Activated CD4-positive, alpha-beta T cell treated with anti-CD3 and anti-CD28 coated beads, Interleukin-10, Interleukin-2, amounts not matched to agents 100 ng/mL and 50 ng/mL, durations not matched to agents 16 hours and 8 hours (primary cell): ENCODE measurements around the gene IRX5.

Source experiments
- DNase-seq: peaks from one replicate; pipeline ENCODE4 v3.0.0-alpha.2; 2020

Gene IRX5

DNA sequence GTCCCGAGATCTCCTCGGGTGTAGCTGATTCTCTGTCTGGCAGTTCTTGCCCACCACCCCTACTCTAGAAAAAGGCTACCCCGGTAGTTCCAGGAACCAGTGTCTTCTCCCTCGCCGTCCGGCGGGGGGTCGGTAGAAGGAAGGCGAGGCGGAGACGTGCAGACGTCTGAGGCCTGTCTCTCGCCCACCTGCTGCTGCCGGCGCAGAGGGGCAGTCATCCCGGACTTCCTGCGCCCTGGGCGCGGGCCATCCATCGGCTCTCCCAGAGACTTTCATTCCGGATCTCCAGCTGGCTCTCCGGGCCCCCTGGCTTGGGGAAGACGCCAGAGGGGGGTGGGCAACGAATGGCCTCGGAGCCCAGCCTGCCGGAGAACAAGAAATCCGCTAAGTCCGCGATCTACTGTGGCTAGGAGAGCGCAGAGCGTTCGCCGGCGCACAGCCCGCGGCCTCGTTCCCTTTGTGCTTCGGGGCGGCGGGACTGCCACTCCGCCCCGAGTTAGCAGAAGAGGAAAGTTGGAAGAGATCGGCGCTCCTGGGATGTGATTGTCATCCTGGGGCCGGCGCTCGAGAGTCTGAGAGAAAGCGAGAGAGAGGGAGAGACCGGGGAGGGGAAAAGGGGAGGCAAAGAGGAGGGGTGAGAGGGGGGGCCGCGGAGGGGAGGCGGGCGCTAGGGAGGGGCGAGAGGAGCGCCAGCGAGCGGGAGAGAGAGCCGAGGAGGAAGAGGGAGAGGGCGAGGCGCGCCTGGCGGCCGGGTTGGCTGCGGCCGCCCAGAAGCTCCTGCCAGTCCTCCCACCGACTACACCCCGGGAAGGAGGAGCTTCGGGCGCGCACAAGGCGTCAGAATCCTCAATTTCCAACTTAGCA is at the start of gene IRX5:
TSS of gene IRX5 (plus strand) at position 861 of the 864 bp plus-strand sequence. CDS start 334 bp downstream, outside the sequence.
- DNase-seq = peak; percentile 76

DNA sequence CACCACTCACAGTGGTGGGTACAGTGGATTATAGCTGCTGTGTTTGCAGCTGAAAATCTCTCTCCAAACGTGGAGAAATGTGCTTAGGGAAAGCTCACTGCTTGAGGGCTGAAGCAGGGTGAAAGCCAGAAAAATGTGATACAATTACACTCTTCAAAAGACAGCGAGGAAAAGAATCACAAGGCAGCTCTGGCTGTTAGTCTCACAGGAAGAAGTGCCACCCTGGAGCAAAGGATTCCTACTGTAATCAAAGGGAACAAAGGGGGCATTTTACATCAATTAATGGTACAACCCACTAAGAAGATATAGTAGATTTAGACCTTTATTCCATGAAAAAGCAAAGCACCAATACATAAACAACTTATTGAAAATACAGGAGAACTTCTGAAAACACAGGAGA is 48.1 kb upstream of the IRX5 start:
- no peak for DNase-seq

DNA sequence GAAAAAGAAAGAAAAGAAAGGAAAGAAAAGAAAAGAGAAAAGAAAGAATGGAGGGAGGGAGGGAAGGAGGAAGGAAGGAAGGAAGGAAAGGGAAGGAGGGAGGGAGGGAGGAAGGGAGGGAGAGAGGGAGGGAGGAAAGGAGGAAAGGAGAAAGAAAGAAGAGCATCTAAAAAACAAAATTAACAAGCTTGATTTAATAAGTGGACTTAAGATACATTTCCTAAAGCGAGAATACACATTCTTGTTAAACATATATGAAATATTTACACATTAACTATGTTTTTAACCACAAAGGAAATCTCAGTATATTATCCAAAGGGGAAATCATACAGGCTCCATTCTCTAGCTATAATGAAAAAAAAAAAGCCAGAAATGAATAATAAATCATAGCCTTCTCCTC is 47.3 kb upstream of the IRX5 start:
- DNase-seq = no peak

DNA sequence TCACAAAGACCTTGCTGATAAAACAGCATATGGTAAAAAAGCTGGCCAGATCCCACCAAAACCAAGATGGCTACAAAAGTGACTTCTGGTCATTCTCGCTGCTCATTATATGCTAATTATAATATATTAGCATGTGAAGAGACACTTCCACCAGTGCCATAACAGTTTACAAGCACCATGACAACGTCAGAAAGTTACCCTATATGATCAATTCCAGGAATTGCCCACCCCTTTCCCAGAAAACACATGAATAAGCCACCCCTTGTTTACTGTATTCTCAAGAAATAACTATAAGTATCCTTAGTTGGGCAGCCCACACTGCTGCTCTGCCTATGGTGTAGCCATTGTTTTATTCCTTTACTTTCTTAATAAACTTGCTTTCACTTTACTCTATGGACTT is 44.6 kb upstream of the IRX5 start:
- DNase-seq = no peak

DNA sequence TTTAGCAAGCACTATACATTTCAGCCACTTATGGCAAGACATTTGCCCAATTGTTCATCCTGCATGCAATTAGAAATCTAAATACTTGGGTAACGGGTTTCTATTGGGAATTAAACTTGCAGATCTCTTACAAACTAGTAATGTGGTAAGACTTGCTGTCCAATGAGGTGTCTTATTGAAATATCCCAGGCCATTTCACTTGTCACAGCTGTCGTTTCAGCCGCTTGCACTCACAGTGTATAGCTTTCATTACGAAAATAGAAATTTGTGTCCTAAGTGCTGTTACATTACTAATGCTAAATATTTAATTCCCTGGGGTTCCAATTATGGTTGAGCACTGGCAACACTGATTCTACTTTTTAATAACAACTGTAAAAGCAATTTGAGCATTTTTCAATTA is 40.3 kb upstream of the IRX5 start:
- no peak for DNase-seq

DNA sequence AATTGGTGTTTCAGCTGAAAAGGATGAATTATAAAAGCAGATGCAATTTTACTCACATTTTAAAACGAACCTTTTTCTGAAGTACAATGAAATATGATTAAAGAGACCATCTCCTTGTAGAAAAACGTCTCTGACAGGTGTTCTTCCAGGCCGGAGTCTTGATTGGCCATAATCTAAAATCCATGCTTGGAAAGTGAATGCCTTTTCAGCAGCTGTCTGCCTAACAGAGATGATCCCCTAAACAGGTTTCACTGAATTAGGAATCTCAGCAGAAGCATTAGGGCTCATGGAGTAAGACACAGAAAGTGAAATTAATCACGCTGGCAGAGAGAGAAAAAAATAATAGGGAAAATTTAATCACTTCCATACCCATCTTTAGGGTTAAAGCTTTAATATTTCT is 39.3 kb upstream of the IRX5 start:
- DNase-seq = no peak

DNA sequence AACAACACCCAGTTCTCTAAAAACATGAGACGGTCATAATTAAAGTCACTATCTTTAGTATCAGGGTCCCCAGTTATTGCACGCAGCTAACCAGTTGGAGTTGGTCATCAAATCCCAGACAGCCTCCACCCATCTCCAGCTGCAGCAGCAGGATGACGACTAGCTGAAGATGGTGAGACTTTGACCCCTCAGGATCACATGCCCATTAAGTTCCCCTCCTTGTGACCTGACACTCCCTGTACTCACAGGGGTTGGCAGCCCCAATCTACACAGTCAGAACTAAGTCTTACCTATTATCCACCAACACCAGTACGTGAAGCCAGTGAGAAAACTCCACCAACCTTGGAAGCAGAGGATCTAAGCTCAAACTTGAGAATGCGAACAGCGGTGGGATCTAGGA is 37.7 kb upstream of the IRX5 start:
- no peak for DNase-seq

DNA sequence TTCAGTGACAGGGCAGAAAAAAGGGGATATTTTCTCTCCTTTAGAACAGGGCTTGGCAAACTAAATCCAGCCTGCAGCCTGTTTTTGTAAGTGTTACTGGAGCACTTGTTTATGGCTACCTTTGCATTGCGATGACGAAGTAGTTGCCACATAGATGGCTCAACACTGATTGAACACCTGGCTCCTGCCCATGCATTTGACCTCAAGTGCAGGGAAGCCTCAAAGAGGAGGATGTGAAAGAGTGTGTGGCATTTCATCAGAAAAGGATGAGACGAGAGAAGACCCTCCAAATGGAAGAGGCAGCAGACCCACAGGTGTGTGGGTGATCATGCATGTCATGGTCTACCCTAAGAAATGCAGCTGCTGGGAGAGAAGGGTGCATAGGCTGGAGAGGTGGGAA is 32.7 kb upstream of the IRX5 start:
- no peak for DNase-seq

DNA sequence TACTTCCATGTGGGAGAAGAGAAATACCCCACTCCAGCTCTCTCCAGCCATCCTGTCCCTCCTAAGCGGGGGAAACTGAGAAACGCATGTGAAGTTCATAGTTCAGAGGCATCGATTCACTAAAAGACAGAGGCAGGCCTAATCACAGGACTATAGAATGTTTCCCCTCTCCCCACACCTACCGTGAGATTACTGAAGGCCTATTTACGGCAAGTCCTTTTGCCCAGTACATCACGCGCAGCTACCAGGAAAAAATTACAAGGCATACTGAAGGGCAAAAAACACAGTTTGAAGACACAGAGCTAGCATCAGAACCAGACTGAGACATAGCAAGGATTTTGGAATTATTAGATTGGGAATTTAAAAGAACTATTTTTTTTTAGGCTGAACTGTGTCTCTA is 29.1 kb upstream of the IRX5 start:
- no peak for DNase-seq

DNA sequence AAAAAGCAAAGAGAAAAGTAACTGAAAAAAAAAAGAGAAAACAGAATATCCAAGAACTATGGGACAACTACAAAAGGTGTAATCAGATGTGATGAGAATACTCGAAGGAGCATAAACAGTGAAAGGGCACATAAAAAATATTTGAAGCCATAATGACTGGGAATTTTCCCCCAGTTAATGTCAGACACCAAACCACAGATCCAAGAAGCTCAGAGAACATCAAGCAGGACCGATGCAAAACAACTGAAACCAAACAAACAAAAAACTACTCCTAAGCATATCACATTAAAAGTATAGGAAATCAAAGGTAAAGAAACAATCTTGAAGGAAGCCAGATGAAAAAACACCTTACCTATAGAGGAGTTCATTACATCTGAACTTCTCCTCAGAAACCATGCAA is 27.6 kb upstream of the IRX5 start:
- DNase-seq = no peak

DNA sequence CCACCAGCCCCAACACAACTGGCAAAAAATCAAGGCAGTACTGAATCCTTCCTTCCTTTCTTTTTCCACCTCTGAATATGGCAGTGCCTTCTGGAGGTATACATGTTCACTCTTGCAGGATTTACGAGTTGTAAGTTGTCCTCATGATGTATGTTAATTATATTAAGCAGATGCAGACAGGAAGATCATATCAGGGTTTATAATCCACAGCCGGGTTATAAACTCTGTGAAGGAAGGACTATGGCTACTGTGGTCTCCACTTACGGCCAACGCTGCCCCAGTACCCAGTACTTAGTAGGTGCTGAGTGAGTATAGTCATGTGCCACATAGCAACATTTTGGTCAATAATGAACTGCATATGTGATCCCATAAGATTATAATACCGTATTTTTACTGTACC is 19.6 kb upstream of the IRX5 start:
- DNase-seq = no peak

DNA sequence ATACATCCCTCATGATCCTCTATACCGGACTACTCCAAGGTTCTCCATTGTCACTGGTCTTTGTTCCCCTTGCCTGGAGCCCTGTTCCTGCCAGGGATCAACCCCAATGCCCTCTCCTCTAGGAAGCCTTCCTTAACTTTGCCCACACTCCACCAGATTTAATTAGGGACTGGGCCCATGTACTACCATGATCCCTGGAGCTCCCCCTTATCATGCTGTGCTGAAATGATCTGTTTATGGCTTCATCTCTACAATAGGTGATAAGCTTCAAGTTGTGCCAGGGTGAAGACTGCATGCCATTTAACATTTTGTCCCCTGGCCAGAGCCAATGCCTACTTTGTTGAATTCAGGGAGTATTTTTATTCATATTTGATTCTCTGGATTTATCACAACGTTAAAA is 17.9 kb upstream of the IRX5 start:
- no peak for DNase-seq

DNA sequence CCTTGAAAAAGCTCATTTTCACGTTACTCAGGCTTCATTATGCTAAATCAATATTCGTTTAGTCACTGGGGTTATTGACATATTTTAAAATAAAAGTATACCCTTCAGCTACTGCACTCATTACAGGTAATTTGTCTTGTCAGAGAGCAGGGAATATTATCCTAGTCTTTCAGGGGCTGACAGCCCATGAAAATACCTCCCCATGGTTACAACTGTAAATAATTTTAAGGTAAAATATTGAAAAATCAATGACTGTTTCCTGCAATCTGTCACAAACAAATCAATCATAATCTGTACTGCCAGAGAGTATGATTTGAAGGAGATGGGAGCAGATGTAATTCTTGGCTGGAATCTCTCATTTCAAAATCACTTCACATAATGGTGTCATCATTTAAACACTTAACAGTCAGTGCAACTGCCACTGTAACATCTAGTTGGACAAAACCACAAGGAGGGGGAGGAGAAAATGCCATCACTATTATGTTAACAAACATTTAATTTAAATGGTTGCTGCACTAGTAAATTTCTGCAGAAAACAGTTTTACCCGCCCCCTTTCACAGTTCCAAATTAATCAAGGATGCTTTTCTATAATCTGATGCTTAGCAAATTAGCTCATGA is 9.3 kb upstream of the IRX5 start:
- DNase-seq = no peak

DNA sequence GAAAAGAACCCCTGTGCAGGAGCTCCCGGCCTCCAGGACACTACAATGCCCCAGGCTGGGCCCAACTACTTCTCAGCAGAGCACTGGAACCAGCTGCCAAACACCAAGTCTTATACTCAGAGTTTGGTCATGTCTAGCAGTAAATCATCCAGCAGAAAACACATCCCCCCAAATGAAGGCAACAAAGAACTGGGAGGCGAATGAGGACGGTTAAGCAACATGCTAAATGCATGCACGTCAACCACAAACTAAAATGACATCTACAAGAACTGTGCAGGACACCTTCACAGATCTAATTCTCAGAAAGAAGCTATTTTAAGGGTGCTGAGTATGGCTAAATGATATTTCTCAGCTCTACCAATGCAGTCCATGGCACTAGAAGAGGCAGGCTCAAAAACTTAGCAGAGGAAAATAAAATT is 7.6 kb upstream of the IRX5 start:
- DNase-seq = no peak

DNA sequence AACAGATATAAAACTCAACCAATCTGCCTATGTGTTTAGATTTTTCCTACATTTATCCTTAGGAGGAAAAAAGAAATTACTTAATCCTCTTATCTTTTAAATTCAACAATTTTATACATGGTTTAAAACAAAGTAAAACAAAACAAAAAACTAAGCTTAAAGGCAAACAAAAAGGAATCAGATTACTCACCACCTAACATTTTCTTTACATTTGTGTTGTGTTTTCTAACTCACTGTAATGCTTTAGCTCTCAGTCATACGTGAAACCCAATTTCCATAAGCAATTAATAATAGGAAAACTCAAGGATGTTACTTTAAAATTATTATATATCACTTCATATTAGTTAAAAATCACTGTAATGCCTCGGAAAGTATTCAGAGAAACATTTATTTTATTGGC is 6.7 kb upstream of the IRX5 start:
- no peak for DNase-seq

DNA sequence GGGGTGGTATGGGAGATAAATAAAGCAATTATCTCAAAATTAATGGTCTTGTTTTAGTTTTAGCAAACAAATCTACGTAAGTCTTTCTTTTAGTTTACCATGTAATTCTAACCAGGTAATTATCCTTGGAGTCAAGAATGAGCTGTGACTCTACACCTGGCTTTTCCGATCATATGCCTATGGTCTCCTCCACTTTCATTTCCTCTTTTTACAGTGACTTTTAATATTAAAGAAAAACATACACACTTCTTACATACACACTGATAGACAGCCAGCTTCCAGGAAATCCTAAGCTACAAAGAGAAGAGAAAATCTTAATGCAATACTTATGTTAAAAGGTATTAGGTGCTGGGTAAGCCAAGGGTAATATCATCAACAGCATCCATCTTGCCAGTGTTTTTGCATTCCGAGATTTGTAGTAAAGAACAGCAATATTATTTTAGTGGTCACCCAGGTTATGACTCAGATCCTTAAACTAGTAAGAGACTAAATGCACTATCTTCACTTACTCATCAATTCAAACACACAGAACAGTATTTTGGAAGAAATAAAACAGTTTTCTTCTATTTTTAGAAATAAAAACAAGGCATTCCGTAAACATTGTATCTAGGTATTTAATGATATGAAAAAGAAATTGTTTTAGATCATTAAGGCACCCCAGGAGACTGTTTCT is 4.4 kb upstream of the IRX5 start:
- no peak for DNase-seq

DNA sequence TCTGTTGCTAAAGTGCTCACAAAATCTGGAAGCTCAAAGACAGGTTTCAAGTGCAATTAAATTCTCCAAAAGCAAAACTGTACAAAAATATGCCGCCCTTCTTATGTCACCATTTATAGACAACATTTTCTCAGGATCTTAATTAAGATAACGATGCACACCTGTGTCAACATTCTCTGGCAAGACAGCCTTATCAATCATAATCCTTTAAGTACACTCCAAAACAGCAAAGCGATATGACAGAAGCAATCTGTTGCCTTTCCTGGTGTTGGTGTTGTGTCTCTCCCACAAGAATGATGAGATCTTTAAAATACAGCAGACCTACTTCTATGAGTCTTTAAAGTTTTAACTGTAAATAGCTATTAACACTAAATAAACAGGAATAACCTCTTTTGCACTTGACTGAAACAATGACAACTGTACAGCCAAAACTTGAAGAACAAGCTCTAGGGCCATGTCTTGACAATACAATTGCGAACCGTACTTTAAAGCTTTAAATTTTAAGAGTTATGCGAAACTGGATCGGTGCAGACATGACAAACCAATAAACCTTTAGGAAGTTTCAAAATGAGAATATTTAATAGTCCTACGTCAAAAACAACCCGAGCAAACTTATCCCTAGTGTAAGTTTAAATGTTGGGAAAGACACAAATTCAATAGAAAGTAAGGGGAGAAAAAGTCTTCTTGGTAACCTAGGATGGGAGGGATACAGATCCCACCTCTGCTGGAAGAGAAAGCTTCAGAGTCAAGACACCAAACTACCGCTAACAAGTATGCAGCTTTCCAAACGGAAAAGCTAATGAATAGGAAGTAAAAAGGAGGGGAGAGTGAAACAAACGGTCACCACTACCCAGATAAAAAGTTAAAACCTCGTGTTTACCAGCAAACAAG is 3.3 kb upstream of the IRX5 start:
- DNase-seq = no peak

DNA sequence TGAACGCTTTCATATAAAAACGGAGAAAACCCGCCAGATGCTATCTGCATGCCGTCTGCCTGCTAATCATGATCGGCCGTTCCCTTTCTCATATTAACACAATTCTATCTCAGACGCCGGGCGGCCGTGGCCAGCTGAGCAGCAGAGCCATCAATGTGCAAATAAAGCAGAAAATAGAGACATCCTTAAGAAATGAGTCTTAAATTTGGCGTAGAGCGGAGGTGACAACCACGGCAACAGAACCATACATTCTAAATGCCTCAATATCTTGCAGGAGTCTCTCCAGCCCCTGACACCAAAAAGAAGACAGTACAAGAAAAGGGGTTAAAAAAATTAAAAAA is 2.7 kb upstream of the IRX5 start:
- DNase-seq = peak; percentile 47

DNA sequence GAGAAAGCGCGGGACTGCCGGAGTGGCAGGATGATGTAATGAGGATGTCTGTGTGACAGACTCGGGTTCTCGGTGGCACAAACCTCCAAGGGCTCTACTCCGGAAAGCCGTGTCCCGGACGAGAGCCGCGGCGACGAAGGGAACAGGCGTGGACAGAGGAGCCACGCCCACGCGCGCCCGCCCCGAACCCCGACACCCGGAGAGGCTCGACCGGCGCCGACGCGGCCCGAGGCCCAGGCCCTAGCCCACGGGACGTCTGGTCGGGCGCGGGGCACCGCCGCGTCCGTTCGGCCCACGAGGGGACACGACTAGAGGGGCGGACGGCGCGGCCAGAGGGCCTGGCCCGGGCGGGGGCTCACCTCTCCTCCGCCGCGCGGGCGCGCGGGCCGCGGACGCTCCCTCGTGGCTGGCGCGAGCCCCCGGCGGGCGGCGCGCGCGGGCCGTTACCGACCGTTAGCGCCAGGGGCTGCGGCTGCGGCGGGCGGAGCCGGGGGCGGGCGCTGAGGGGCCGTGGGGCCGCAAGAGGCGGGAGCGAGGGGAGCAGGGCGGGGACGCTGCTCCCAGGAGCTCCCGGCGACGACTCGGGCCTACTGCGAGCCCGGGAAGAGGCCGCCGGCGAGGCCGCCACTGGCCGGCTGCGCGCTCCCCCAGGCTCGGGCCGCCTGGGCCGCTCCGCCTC is 2.1 kb upstream of the IRX5 start:
- DNase-seq = peak; percentile 61

DNA sequence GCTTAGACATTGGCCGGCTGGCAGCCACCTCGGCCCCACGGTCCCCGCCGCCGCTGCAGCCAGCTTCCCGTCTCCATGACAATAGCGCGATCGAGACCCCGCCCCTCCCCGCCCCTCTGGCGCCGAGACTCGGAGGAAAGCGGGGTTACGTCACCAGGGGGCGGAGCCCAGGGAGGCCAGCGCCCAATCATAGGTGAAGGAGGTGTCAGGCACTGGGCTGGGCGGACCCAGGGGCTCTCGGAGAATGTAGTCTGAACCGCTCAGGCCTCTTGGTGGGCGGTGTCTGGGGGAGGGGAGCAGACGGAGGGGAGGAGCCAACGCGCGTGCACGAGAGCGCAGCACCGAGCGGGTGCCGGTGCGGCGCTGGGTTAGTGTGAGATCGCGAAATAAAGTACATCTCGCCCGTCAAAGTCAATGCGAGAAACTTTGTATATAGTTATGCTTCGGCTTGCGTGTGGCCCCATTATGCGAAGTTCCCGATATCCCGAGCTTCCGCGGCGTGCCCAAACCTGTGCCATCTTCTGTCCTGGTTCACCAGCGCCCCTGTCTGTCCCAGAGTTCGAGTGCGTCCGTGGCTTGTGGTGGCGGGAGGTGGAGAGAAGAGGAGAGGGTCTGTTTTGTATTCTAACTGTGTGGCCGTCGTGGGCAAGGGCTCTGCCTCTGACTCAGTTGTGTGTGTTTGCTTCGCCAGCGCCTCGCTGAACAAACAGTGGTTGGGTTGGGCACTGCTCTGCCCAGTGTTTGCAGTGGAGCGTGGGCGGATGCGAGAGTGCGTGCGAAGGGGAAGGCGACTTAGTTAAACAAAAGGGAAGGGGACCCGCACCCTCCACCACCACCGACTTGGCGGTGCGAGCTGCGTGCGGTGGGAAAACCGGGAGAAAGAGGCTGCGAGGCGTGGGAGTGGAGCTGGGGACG is 1.3 kb upstream of the IRX5 start:
- DNase-seq = peak; percentile 98

DNA sequence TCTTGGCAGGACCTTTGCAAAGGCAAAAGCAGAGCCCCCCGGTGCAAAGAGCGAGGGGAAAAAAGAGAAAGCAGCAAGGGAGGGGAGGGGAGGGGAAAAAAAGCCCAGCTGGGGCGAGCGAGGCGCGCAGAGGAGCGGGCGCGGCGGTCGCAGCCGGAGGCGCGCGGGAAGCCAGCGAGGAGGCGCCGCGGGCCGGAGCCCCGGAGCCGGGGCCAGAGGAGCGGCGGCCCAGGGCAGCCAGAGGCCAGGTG is 129 bp downstream of the IRX5 start:
- no peak for DNase-seq
